ENCODE data around the gene GNAZ.
"Not testable (repeated sequence)": the region's sequence is repeated elsewhere in the genome, so short reads cannot be mapped to it uniquely, and the experiment has no call there.

GNAZ gene

DNA sequence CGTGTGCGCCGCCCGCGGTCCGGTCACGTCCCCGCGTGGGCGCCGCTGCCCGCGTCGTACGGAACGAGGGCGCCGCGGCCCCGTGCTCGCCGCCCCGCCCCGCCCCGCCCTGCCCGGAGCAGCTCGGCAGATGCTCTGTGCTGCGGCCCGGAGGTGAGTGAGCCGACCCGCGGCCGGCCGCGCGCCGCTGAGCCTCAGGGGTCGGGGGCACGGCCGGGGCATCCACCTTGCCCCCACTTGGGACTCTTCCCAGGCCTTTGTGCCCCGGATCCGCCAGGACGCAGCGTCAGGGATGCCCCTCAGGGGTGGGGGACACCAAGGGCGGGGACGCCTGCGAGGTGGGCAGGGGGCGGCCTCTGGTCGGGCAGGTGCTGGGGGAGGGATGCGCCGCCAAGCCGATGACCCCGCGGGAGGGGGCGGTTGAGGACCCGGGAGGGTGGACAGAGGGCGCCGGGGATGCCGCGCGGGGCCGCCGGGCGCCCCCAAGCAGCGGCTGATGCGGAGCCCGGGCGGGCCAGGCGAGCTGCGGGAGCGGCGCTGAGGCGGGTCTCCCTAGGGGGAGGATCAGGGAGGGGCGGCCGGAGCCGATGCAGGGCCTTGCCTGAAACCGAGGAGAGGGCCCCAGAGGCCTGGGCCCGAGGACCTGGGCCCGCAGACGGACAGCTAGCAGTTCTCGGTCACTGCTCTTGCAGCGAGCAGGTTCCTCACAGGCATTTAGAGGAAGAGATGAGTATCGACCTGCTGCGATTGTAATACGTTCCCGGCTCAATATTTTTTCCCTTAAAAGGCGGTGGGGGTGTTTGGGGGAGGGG is at the start of gene GNAZ:
Gene GNAZ (plus strand): TSS at position 102 of the 812 bp plus-strand sequence. CDS start 25,177 bp downstream, outside the sequence.
- DNase-seq (ENCODE audit: low read depth in 2 of 2) = no peak

DNA sequence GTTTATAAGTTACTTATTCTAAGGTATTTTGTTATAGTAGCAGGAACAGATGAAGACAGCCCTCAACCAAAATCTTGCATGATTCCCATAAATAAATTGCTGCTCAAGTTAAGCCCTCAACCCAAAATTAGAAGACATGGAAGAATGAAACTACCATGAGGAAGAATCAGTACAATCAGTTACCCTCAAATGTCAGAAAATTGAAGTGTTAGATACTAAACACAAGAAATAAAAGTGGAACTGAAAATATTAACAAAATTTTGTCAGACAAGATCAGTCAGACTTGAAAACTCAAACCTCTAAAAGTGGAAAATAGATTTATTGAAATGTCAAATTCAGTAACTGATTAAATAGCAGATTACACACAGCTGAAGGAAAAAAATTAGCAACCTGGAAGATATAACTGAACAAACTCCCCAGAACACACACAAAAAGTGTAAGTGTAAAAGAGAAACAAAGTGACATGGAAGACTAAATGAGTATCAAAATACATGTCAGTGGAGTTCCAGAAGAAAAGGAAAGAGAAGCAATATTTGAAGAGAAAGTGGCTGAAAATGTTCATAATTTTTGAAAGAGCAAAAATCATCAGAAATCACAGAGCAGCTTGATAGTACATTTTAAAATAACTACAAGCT is 49.5 kb upstream of the GNAZ start:
- DNase-seq (ENCODE audit: low read depth in 2 of 2) = no peak

DNA sequence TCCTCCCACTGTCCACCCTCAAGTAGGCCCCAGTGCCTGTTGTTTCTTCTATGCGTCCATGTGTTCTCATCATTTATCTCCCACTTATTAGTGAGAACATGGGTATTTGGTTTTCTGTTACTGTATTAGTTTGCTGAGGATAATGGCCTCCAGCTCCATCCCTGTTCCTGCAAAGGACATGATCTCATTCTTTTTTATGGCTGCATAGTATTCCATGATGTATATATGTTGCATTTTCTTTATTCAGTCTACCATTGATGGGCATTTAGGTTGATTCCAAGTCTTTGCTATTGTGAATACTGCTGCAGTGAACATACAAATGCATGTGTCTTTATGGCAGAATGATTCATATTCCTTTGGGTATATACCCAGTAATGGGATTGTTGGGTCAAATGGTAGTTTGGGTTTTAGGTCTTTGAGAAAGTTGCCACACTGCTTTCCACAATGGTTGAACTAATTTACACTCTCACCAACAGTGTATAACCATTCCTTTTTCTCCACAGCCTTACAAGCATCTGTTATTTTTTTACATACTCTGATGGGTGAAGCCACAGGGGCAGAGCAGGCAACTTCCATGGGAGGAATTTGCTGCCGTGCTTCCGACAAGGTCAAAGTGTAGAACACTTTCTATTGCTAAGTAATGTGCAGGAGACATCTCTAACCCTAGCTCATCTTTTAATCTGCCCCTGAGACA is 48.5 kb upstream of the GNAZ start:
- DNase-seq (ENCODE audit: low read depth in 2 of 2) = not testable (repeated sequence)

DNA sequence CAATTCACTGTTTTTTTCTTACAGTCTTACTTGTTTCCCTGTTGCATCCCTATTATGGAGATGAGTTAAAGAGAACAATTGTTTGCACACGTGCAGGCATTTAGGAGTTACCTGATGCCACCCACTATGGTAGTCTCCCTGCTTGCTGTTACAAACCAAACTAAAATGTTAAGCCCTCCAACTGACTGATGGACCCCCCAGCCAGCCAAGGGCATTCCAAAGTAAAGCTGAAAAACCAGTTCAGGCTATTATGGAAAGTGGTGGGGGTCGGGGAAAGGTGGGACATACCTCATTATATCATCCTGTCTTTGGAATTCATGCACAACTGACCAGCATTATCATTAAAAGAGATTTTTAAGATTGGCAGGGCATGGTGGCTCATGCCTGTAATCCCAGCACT is 47.0 kb upstream of the GNAZ start:
- no peak for DNase-seq (ENCODE audit: low read depth in 2 of 2)

DNA sequence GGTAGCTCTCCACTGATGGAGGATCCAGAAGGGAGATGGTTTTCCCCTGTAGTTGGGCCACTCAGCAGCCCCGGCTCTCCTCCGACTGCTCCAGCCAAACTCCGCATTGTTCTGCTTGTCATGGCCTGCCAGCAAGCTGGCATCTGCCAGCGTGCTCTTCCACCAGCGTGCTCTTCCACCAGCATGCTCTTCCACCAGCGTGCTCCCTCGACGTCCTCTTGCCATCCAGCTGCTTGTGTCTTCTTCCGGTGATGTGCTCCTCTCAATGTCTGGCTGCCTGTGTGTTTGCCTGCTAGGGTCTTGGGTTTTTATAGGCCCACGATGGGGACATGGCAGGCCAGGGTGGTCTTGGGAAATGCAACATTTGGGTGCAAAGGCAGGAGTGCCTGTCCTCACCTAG is 43.5 kb upstream of the GNAZ start:
- no peak for DNase-seq (ENCODE audit: low read depth in 2 of 2)

DNA sequence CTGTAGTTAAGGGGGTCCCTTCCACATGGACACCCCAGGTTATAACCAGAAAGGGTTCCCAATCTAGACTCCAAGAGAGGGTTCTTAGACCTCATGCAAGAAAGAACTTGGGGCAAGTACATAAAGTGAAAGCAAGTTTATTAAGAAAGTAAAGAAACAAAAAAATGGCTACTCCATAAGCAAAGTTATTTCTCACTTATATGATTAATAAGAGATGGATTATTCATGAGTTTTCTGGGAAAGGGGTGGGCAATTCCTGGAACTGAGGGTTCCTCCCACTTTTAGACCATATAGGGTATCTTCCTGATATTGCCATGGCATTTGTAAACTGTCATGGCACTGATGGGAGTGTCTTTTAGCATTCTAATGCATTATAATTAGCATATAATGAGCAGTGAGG is 42.5 kb upstream of the GNAZ start:
- DNase-seq (ENCODE audit: low read depth in 2 of 2) = not testable (repeated sequence)

DNA sequence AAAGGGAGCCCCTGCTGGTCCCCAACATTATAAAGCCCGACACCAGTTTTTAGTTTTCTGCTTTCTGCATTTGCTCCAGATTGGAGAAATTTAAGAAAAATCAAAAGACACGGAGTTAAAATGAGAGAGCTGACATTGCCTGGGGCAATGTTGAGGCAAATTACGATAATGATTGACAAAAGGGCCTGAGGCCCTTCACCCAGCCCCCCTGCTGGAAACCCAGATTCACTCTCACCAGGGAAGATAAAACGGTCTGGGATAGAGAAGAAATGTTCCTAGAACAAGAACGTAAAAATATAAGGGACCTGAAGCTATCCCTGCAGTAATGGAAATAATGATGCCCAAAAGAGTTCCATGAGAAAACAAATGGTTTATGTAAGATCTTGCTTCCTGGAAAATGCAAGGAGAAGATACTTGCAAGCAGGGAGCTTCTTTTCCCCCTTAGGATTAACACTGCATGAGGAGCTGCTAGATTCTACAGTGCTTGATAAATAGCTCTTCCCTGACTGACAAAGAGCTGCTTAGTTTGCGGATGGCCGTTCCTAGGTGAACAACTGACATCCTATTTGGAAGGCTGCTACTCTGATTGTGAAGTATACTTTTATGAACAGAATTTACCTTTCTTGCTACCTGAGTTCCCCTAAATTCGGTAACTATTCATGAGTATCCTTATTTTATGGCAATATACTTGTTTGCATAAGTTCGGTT is 40.6 kb upstream of the GNAZ start:
- no peak for DNase-seq (ENCODE audit: low read depth in 2 of 2)

DNA sequence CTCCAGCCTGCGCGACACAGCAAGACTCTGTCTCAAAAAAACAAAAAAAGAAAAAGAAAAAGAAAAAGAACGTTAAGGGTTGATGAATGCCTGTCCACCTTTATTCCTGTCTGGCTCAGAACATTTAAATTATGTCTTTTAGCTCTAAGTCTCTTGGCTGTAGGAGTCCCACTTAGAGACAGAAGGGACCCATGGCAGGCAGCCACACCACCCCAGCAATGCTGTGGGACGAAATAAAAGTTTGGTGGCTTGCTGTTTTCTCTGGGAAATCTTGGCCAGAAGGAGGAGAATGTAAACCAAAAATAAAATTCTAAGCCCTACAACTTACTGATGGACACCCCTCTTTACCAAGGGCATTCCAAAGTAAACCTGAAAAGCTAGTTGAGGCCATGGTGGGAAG is 38.9 kb upstream of the GNAZ start:
- DNase-seq (ENCODE audit: low read depth in 2 of 2) = no peak

DNA sequence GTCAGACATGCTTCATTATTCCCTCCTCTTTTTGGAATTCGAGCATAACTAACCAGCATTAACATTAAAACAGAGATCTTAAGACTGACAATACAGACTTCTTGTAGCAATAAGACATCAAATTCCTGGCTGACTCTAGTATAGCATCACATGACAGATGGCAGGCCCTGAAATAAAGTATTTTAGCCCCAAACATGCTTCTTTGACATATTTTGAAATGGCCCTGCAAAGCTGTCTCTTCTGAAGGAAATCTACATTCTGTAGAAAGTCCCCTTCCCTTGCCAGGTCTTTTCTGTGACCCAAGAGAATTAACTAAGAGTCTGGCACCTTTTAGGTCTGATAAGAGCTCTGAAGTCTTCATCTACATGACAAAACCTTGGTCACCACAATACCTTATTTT is 38.5 kb upstream of the GNAZ start:
- DNase-seq (ENCODE audit: low read depth in 2 of 2) = no peak

DNA sequence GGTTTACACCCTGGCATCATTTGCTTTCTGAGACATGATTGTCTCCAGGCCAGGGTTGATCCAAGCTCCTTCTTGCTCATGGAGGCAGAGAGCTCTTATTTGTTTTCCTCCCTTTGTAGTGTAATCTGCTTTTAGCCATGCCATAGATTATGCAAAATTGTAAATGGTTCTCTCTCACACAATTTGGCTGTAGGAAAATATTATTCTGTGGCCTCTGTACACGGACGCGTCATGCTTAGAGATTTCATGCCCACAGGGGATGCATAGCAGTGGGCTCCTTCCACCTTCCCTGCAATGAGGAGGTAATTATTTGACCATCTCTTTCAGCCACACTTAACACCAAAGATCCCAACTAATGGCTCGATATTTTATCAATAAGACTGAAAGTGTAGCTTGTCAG is 37.7 kb upstream of the GNAZ start:
- DNase-seq (ENCODE audit: low read depth in 2 of 2) = no peak

DNA sequence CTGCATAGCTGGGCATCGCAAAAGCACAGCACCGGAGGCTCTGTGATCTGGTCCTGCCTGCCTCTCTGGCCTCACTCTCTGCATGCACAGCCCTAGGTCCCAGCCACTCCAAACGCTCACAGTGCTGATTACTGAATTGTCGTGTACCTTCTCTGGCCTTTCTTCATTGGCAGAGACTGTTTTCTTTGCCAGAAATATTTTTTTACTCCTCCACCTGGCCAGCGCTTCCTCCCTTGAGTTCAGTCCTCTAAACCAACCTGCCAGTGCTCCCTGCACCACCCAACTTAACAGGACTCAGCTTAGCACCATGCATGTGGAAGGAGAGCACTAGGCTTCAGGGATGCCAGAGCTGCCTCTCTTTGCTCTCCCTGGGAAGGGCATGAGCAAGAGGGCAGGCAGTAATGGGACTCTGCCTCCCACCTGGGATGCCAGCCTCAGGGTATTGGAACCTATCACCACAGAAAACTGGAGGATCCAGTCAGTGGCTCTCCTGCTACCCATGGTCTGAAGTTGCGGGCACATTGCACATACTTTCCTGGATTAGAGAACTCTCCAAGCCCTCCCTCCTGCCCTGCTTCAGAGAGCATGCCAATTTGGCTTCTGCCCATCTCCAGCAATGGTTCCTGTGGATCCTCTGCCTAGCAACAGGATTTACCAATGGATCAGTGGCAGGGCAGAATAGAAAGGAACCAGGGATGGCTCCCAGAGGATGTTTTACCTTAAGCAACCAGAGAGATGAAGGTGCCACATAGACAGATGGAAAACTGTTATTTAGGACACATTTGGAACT is 37.0 kb upstream of the GNAZ start:
- DNase-seq (ENCODE audit: low read depth in 2 of 2) = no peak

DNA sequence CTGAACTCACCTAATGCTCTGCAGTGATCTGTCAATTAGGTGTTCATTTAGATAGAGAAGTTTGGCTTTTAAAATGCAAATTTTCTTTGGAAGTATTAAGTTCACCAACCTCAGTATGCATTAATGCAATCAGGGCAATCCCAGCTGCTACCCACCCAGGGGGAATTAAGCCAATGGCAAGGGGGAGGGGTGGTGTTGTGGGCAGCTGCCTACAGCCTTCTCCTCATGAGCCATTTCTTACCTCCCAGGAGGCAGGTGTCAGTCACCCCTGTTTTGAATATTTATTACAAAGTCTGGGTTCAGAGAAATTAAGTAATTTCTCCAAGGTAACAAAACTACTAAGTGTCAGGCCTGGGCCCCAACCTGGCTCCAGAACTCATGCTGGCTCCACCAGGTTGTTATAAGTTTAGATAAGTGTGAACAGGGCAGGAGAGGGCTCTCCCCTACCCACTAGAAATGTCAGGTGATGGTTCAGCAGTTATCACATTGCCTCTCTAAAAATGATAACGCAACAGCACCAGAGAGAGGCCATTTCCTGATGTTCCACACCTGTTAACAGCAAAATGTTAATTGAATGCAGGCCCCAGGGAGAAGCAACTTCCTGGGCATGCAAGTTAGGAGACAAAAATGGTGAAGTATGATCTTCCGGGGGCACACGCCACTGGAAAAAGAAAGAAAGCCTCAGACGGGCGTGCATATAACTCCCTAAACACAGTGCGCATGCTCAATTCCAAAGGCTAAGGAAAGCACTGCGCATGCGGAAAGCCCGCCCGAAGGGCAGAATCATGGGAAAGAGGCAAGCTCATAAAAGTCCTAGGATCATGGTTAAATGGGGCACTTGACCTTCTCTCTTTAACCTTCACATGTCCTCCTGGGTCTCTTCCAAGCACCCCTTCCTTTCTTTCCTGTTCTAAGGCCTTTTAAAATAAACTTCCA is 35.4 kb upstream of the GNAZ start:
- no peak for DNase-seq (ENCODE audit: low read depth in 2 of 2)

DNA sequence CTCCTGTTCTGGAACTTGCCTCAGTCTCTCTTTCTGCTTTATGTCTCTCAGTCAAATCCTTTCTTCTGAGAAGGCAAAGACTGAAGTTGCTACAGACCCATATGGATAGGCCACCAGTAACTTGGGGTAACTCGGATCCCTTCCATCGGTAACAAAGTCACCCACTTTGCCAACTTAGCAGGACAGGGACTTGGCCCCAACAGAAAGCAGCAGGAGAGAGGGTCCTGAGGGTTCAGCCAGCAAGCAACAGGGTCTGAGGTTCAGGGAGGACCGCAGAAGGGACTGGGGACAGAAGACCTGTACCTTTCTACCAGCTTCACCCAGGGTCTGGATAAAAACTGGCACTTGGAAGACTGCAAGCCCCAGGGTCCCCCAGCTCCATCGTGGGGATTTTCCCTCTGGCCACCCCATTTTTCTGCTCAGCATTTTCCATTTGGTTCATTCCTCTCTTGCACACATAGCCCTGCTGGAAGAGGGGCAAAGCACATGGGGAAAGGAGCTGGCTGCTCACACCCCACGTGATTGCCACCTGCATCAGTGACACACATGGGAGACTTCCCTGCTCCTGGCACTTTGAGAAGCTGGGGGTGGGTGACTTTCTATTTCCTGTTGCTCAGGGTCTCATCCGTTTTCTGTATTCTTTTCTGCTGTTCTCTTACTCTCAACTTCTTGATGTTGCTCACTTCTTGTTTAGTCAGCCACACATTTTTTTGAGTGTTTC is 34.6 kb upstream of the GNAZ start:
- DNase-seq (ENCODE audit: low read depth in 2 of 2) = no peak

DNA sequence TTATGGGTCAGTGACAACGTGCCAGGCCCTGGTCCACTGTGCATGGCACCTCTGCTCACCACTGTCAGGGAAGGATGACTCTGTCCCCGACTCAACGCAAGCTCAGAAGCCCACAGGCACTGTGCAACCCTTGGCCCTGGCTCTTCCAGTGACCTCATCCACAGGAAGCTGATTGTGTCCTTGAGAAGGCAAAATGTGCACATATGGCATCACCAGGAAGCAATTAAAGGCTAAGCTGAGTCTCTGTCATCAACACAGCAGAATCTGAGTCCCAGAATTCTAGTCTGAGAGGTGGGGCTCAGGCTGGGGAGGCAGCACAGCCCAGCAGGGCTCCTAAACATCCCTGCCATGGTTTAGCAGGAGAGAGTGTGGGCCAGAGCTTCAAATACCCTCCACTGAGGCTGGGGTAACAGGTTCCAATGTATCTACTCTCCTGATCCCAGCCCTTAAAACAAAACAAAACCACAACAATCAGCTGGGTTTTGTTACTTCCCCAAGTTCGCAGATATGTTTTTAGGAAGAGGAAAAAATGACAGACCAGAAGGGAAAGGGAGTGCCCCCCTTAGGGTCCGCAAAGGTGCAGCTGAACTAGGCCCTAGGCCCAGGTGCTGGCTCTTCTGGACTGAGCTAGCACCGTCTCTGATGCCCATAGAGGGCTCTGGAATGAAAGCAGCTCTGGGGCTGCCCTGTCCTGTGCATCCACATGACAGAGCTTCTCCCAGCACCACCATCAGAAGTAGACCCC is 33.5 kb upstream of the GNAZ start:
- DNase-seq (ENCODE audit: low read depth in 2 of 2) = no peak

DNA sequence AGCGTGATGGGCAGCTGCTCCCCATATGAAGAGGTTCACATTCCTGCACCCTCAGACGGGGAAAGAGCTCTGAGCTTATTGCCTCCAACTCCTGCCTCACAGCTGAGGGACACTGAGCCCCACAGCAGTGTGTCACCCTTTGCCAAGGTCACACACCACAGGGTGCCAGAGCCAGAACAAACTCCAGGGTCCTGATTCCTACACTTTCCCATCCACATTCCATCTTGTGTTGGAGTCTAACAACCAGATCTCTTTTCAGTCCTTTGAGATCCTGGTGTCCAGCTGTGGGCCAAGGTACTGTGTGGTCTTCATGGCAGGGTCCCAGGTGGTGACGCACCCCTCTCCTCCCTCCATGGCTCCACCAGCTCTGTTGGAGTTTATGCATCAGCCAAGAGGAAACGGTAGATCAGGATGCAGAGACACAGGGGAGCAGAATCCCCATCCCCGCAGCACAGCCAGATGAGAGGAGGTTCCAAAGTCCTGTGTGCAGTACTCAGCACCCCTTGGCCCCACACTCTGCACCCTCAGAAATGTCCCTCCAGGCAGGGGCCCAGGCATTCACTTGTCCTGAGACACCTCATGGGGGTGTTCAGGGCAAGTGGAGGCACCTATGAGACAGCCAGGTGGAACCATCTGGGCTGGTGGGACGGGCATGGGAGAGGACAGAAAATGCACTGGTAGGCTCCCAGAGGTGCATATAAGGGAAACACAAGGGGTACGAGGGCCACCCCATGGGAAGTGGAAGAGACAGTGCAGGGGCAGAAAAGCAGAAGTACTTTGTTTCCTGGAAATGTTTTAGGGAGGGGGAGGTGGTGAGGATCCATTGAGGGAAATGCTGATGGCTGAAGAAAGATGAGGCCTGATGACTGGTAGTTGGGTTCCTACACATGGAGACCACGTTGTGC is 32.6 kb upstream of the GNAZ start:
- DNase-seq (ENCODE audit: low read depth in 2 of 2) = no peak

DNA sequence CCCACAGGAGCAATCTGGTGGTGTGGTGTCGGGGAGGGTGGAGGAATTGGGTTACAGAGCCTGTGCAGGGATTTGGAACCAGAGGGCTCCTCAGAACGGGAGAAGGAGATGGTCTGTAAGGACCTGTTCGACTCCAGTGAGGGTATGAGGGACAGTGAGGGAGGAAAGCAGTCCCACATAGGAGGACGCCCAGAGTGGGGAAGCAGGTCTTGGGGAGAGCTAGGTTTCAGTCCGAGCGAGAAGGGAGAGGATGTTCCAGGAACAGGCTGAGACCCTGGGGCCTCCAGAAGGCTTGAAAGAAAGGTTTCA is 32.0 kb upstream of the GNAZ start:
- no peak for DNase-seq (ENCODE audit: low read depth in 2 of 2)

DNA sequence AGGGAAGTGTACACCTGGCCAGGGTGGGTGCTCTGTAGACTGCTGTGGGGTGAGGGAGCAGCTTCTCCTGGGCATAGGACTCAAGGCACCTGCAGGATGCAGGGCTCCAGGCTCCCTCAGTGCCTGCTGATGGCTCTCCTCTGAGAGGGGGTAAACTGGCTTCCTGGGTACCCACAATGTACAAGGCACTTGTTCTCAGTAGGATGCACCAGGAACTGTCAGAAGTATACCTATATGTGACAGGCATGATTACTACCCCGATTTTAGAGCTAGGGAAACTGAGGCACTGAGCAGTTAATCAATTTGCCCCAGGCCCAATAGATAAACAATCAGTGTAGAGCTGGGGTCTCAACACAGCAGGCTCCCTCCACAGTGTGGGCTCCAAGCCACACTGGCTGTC is 31.4 kb upstream of the GNAZ start:
- no peak for DNase-seq (ENCODE audit: low read depth in 2 of 2)

DNA sequence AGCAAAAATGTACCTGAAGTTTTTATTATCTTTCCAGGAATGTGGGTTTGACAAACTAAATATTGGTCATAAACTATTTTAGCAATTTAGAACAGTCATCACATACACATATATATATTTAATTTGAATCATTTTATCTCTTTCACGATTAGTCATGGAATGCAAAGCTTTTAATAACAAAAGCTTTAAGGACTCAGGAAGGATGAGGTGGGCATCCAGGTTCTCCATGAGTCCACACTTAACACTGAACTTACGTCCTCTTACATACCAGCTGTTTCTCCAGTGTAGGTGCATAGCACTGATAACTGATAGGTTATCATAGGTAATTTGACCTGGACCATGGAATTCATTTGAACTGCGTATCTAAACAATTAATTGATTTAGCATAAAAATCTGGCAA is 28.1 kb upstream of the GNAZ start:
- DNase-seq (ENCODE audit: low read depth in 2 of 2) = no peak
